GM12878 (cell line): ENCODE data around the gene BEGAIN. TPM values are rescaled to one million over a fixed set of nuclear protein-coding genes. Genes with fewer than 3 reads are reported as not detected.

Experiments used
- ATAC-seq: fragments of 200-7000 bp; cut with Tn5 transposase; 3 replicates; pipeline ENCODE4 v1.9.1; 2020; ENCODE audit warnings: mild to moderate bottlenecking, moderate library complexity
- BruUV-seq: library from RNA; stranded (reverse); fragments of 400-500 nt; replicated peaks from 2 replicates; lab custom pipeline; 2021; lab: Mats Ljungman, UMichigan
- CTCF ChIA-PET: fragments of 300-600 bp; sonication (Branson Sonifier 250); formaldehyde crosslinking; extraction: SDS; loops from one replicate; lab custom pipeline; 2021; ENCODE audit warnings: inconsistent platforms; lab: Yijun Ruan, JAX
- POLR2A ChIA-PET: fragments of 350-600 bp; formaldehyde crosslinking; extraction: SDS; loops from one replicate; lab custom pipeline; 2021; ENCODE audit warnings: inconsistent platforms; lab: Charles Lee
- RAD21 ChIA-PET: fragments of 300-600 bp; sonication (Branson Sonifier 250); formaldehyde crosslinking; loops from one replicate; lab custom pipeline; 2023; ENCODE audit warnings: antibody characterized with exemption; ENCODE audit not compliant: unreplicated experiment; lab: Charles Lee
- SMC1A ChIA-PET: fragments of 300-600 bp; sonication (Branson Sonifier 250); formaldehyde crosslinking; loops from one replicate; lab custom pipeline; 2023; ENCODE audit not compliant: unreplicated experiment, uncharacterized antibody; lab: Charles Lee
- DNase-seq: peaks from one replicate; pipeline ENCODE4 v3.0.0-alpha.2; 2011; ENCODE audit warnings: low read depth, low spot score
- FAIRE-seq: peaks from 3 replicates; lab custom pipeline; 2011; peaks lifted over from hg19 to GRCh38; lab: Jason Lieb, UNC
- H2AFZ ChIP-seq: 2 replicates; pipeline ENCODE4 v1.6.0; 2011; ENCODE audit warnings: low read depth, low read length, control low read depth; ENCODE audit not compliant: control insufficient read depth
- H3K27ac ChIP-seq: 2 replicates; pipeline ENCODE4 v1.5.1; 2011; ENCODE audit warnings: control low read depth; ENCODE audit not compliant: control insufficient read depth, insufficient read depth
- H3K27me3 ChIP-seq, 2 experiments: replicated peaks in 1 of 2; 2 replicates each; pipeline versions ENCODE4 v1.6.0 to v1.6.1; 2011; ENCODE audit warnings: low read length in 1 of 2; ENCODE audit not compliant: control insufficient read depth in 2 of 2, insufficient read depth in 2 of 2
- H3K36me3 ChIP-seq, 2 experiments: 2 replicates each; pipeline ENCODE4 v1.5.1; 2011; ENCODE audit warnings: low read length in 1 of 2; ENCODE audit not compliant: control insufficient read depth in 2 of 2, insufficient read depth in 2 of 2
- H3K4me1 ChIP-seq: 2 replicates; pipeline ENCODE4 v1.6.1; 2011; ENCODE audit warnings: mild to moderate bottlenecking, low read length, moderate library complexity, mixed read lengths; ENCODE audit not compliant: control insufficient read depth, insufficient read depth
- H3K4me2 ChIP-seq: 2 replicates; pipeline ENCODE4 v1.6.0; 2011; ENCODE audit warnings: control low read depth; ENCODE audit not compliant: control insufficient read depth, insufficient read depth
- H3K4me3 ChIP-seq: fragments of 200-600 bp; sonication (generic); 2 replicates; pipeline ENCODE4 v1.5.1; 2016
- H3K79me2 ChIP-seq: 2 replicates; pipeline ENCODE4 v1.6.0; 2011; ENCODE audit warnings: low read length; ENCODE audit not compliant: control insufficient read depth, insufficient read depth
- H3K9ac ChIP-seq: 2 replicates; pipeline ENCODE4 v1.8.0; 2011; ENCODE audit warnings: low read length, control low read depth, mixed read lengths; ENCODE audit not compliant: control insufficient read depth, insufficient read depth
- H3K9me3 ChIP-seq: replicated peaks from 3 replicates; pipeline ENCODE4 v1.5.1; 2011; ENCODE audit warnings: mild to moderate bottlenecking, low read length; ENCODE audit not compliant: control insufficient read depth, insufficient read depth
- H4K20me1 ChIP-seq: 2 replicates; pipeline ENCODE4 v1.6.0; 2011; ENCODE audit not compliant: control insufficient read depth, insufficient read depth
- ATF3 ChIP-seq: IDR thresholded peaks from 2 replicates; pipeline ENCODE4 v1.6.1; 2011; ENCODE audit warnings: low read depth, mild to moderate bottlenecking, low read length, moderate library complexity, borderline replicate concordance; ENCODE audit errors: extremely low read depth
- CHD1 ChIP-seq: IDR thresholded peaks from 2 replicates; pipeline ENCODE4 v1.6.1; 2012; ENCODE audit warnings: low read depth, low read length, improper control_type of control experiment
- CHD2 ChIP-seq: IDR thresholded peaks from 2 replicates; pipeline ENCODE4 v1.6.1; 2011; ENCODE audit warnings: low read depth, low read length, improper control_type of control experiment, borderline replicate concordance
- FOXM1 ChIP-seq: IDR thresholded peaks from 2 replicates; pipeline ENCODE4 v1.6.1; 2012; ENCODE audit warnings: low read depth, mild to moderate bottlenecking, inconsistent platforms, low read length, moderate library complexity
- HSF1 ChIP-seq: fragments of 150-350 bp; IDR thresholded peaks from 2 replicates; pipeline ENCODE4 v1.6.1; 2014; ENCODE audit warnings: mild to moderate bottlenecking, low read depth, low read length
- LARP7 ChIP-seq: fragments of 450-650 bp; IDR thresholded peaks from 2 replicates; pipeline ENCODE4 v1.6.1; 2017; ENCODE audit warnings: mild to moderate bottlenecking
- MYB ChIP-seq: fragments of 150-350 bp; IDR thresholded peaks from 2 replicates; pipeline ENCODE4 v1.6.1; 2014; ENCODE audit warnings: mild to moderate bottlenecking, low read depth, low read length, borderline replicate concordance
- PAX5 ChIP-seq: IDR thresholded peaks from 2 replicates; pipeline ENCODE4 v1.6.1; 2011; ENCODE audit warnings: low read depth, low read length, borderline replicate concordance
- RBBP5 ChIP-seq: fragments of 200-600 bp; sonication (generic); conservative IDR thresholded peaks from 2 replicates; pipeline ENCODE4 v1.6.1; 2016
- SIX5 ChIP-seq: IDR thresholded peaks from 2 replicates; pipeline ENCODE4 v1.6.1; 2011; ENCODE audit warnings: mild to moderate bottlenecking, low read depth, low read length, moderate library complexity; ENCODE audit not compliant: severe bottlenecking
- SMAD1 ChIP-seq: fragments of 450-650 bp; IDR thresholded peaks from 2 replicates; pipeline ENCODE4 v1.6.1; 2018; ENCODE audit warnings: mild to moderate bottlenecking, low read depth; ENCODE audit not compliant: partially characterized antibody
- STAT3 ChIP-seq: IDR thresholded peaks from 2 replicates; pipeline ENCODE4 v1.6.1; 2011; ENCODE audit warnings: low read depth, low read length, improper control_type of control experiment
- TCF3 ChIP-seq: IDR thresholded peaks from 2 replicates; pipeline ENCODE4 v1.6.1; 2012; ENCODE audit warnings: low read depth, mild to moderate bottlenecking, low read length, borderline replicate concordance; ENCODE audit not compliant: insufficient read depth
- ZZZ3 ChIP-seq: IDR thresholded peaks from 2 replicates; pipeline ENCODE4 v1.6.1; 2011; ENCODE audit warnings: low read depth; ENCODE audit not compliant: control insufficient read depth, insufficient read length
- WGBS: methylation state at CpG from one replicate; pipeline ENCODE4 v1.1.6; 2016; ENCODE audit warnings: low lambda C conversion rate; ENCODE audit not compliant: insufficient replicate concordance, insufficient coverage; ENCODE audit errors: missing lambda C conversion rate; 5-methylcytosine and 5-hydroxymethylcytosine counted together
- in situ Hi-C: fragments of 300-500 bp; cut with MboI; formaldehyde crosslinking; loops from 9 replicates; pipeline ENCODE4 v1.14.3; 2018; ENCODE audit warnings: mixed read lengths
- intact Hi-C: fragments of 100-400 bp; cut with micrococcal nuclease; formaldehyde crosslinking; loops from one replicate; pipeline ENCODE4 v1.14.2; 2022; ENCODE audit not compliant: unreplicated experiment
- polyA plus RNA-seq, 11 experiments: library from polyadenylated mRNA; depleted of rRNA in 4 of 11; unstranded in 6 of 11; stranded (reverse) in 5 of 11; fragments of >200 nt; fragmentation: Nextera tagmentation in 4 of 11; fragmentation: Illumina TruSeq in 1 of 11; extraction: Ambion mirVana in 4 of 11; extraction: Trizol in 1 of 11; gene quantifications; 1 replicate in 1 of 11; 2 replicates in 10 of 11; pipeline versions ENCODE4 v1.2.1 to v1.2.3, GENCODE V29; 2011 to 2016; ENCODE audit warnings: inconsistent platforms in 2 of 11, missing spikeins in 2 of 11, low read depth in 1 of 11
- total RNA-seq, 4 experiments: library from RNA; depleted of rRNA in 3 of 4; stranded (reverse); fragments of >200 nt in 3 of 4; fragmentation: Illumina TruSeq in 1 of 4; extraction: Trizol in 1 of 4; gene quantifications; 2 replicates each; pipeline versions ENCODE4 v1.2.1 to v1.2.3, GENCODE V29; 2013 to 2021

BEGAIN gene
- total and polyA plus RNA-seq, 10 of the 15 experiments (the other 5 are each of a cell fraction or from before 2014, with no cell fraction given) = 0.01 to 0.31 (median 0.06) TPM; not detected in 5

GRCh38 chr14:100544506-100545141, 42.6 kb downstream of the BEGAIN start:
- FAIRE-seq = no peak
- Histone ChIP-seq H2AFZ (no peak overlapping the region), H3K4me3 (no peak overlapping the region), H3K9ac (no peak overlapping the region), H3K4me2 (no peak overlapping the region), H4K20me1 (no peaks in the 10 kb centered on the region), H3K27me3 (no peaks in the 10 kb centered on the region; a peak in 1 of 4 replicates), H3K9me3 (no peaks in the 10 kb centered on the region), H3K27ac (no peak overlapping the region), H3K36me3 (no peaks in the 10 kb centered on the region), H3K79me2 (no peaks in the 10 kb centered on the region), H3K4me1 (no peaks in the 10 kb centered on the region)
- ATAC-seq = no peak
- WGBS = 22% methylated on average over 15 of the region's 15 CpGs
- intact Hi-C loops (no loop called here), in situ Hi-C loops (no loop called here)
- ChIA-PET SMC1A (interaction anchor here (1.1 kb wide), 1 partner anchor 101 kb away, joined by 4 read pairs; no protein-coding TSS in a partner anchor), CTCF (interaction anchor here (0.5 kb wide), 1 partner anchor 239 kb away, joined by 5 read pairs; no protein-coding TSS in a partner anchor), POLR2A (no interaction called here), RAD21 (no interaction called here)
- BruUV-seq = no TSS peak
- DNase-seq = no peak
- TF ChIP-seq SMAD1 (no peak), SIX5 (no peak), HSF1 (no peak), ZZZ3 (no peak), RBBP5 (no peak), LARP7 (no peak), ATF3 (no peak), PAX5 (no peak), STAT3 (no peak), MYB (no peak), CHD2 (no peak), CHD1 (no peak), TCF3 (no peak), FOXM1 (no peak)
